HG03469 (cell line): ENCODE data around the gene SRRD.

Experiments used
- ATAC-seq: cut with Tn5 transposase; IDR thresholded peaks from one replicate; pipeline ENCODE4 v1.9.1; 2021; ENCODE audit warnings: mild to moderate bottlenecking, moderate library complexity, moderate number of reproducible peaks; ENCODE audit not compliant: unreplicated experiment

The SRRD gene

DNA sequence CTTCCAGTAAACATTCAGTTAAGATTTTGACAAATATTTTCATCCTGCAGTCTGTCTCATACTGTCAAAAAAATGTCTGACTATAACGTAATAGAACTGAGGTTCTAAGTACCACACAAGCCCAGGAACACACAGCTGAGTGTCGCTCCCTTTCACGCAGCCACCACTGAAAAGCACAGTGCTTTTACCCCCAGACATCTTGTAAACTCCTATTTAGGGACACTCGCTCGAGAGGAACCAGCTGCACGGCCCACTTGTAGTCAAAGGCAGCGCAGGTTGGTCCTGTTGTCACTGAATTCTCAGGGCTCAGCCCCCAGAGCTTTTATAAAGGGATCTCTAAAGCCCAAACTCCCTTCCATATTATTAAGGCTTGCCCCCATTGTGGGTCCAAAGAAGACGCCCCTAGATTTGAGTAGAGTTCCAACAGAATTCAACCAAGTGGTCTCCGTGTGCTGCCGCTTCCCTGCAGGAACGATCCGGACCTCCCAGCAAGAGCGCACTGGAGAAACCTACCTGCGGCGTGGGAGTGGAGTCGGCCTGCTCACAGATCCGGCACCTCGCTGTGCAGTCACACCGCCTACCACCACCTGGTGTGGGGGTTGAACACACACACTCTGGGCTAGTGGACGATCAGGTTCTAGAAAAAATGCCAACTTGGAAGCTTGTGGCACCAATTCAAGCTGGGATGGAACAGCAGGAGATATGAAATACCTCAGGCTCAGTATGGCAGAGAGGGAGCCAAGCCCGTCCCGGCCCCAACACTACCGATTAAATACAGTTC lies 31.3 kb upstream of the SRRD start:
- ATAC-seq, result no peak

DNA sequence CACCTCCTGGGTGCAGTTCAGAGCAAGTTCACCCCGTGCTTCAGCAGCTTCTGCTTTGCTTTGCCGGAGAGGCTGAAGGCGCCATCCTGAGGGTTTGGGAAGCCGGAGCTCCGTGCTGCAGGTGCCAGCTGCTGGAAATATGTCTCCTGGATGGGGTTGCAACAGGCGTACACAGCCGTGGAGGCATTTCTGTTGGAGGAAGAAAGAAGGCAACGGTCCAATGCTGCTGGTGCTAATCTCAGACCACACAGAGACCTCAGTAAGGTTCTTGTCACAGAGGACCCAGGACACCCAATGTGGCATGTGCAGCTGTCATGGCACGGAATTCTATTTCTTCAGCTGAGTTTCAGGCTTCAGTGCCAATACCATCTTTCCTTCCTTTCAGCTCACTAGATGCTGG lies 30.5 kb upstream of the SRRD start:
- no peak for ATAC-seq

DNA sequence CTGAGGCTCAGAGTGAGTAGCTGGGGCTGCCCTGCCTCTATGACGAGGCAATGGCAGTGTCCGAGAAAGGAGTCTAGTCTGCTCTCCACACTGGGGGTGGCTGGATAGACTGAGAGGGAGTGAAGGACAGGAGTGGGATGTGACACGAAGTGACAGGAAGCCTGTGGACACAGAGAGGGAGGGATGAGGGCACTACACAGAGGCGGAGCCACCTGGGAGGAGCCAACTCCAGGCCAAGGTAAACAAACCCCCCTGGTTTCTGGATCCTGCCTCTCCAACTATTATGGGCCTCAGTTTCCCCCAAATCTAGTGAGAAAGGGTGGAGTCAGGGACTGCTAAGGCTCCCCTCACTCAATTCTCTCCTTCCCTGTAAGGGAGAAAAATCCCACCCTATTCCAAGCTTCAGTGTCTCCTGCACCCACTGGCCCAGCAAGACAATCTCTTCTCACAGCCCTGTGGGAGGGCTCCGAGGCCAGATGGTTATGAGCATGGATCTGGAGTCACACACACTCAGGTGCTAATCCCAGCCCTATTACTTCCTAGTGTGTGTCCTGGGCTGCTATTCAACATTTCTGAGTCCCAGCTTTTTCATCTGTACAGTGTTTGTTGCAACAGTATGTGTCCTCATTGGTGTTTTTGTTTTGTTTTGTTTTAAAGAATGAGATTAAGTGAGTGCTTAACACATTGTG lies 29.7 kb upstream of the SRRD start:
- ATAC-seq, result no peak

DNA sequence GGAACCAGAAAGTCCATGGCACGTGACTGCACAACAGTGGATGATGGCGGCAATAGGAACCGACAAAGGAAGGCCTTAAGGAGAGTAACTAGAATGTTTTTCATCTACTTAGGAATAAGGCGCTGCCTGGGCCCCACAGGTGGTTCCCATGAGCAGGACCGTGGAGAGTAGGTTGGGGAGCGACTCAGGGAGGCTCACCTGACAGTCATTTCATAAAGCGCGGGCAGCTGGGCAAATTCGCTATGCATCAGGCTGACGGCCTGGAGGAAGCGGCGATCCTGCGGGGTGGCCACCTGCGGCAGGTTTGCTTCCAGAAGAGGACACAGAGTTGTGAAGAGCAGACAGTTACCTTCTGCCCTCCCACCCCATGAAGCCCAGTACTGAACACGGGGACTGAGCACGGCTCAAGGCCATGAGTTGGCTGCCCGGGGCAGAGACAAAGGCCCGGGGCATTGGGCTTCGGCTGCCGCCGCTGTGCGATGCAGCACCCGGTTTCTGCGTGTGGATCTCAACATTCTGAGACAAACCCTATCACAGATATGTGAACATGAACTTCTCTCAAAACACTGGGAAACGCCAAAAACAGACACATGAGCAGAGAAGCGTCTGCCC lies 25.9 kb upstream of the SRRD start:
- no peak for ATAC-seq

DNA sequence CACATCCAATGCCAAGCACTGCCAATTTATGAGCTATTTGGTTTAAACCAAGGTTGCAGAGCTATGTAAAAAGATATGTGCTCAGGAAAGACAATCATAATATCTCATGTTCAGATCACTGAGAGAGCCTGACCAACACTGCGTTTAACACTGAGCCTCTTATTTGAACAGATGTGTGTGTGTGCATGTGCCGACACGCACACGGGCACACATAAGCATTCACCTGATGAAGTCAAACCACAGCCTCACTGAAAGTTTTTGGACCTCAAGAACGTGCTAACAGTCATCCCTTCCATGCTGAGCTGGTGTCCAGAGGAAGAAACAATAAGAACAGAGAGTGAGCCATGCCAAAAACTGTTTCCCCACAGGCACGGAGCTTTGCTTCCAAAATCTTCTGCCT lies 23.5 kb upstream of the SRRD start:
- no peak for ATAC-seq

DNA sequence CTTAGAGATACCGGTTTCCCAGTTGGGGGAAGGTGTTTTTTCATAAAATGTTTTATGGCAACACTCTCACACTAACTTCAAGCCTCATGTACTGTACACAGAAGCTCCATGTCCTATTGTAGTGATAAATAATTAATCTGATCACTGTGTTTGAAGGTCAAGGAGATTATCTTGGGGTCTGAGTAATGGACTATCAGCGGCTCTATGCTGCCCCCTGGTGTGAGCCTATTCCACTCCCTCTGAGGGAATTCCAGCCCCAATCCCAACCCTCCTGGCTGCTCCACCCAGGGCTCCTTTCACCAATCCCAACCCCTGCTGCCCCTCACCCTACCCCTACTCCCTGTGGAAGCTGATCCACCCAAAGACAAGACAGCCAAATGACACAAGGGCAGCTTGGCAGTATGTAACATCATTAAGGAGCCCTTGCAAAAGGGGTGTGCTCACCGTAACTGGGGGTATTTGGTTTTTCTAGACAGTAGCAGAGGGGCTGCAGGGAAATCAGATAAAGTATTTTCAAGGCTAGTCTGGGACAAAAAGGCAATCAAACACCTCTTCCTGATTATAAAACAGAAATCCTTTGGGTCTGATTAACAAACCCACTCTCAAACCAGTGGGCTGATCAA lies 22.4 kb upstream of the SRRD start:
- no peak for ATAC-seq

DNA sequence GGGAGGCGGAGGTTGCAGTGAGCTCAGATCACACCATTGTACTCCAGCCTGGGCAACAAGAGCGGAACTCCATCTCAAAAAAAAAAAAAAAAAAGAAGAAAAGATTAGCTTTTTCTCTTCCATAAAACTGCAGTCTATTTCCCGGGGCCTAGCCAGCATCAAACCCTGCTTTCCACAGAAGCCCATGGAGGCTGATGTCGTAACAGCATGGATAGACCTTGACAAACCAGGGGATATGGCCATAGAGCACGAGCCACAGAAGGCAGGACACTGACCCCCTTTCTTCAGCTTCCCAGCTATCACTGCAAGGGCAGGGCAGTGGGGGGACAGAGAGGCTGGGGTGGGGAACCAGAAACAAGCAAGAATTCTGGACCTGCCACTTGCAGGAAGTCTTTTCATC lies 21.6 kb upstream of the SRRD start:
- ATAC-seq, result no peak

DNA sequence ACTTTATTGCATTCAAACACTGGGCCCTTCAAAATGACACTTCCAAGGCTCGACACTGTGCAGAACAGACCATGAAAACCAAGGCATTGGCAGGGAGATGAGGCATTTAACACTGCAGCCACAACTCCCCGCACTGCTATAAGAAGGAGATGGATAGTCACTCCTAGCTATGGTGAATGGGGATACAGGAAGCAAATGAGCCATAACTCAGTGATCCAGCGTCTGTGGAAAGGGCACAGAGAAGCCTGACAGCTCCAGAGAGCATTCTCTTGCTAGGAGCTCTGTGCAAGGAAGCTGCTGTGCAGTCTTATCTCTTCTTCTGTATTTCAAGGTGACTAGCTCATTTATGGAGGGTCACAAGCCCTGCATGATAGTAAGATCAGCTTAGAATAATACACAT lies 21.0 kb upstream of the SRRD start:
- ATAC-seq, result no peak

DNA sequence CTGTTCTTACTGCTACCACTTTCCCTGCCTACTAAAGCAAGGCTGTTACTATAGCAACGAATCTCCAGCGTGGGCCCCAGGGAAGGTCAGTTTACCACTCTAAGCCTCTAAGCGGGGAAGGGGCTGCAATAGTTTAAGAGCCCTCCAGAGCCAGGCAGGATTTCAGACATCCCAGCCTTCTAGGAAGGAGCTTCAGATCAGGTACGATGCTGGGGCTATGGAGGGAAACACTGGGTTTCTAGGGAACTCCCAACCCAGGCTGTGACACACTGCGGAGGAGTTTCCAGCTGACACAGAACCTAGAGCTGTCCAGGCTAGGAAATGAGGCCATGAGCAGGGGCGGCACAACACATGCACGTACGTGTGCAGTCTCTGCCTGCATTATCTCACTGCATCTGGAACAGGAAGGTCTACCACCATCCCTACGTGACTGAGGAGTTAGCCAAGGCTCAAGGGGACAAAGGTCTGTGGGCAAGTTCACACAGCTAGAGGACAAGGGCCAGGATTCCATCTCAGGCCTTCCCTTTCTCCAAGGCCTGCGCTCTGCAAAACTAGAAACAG lies 20.5 kb upstream of the SRRD start:
- ATAC-seq, result no peak

DNA sequence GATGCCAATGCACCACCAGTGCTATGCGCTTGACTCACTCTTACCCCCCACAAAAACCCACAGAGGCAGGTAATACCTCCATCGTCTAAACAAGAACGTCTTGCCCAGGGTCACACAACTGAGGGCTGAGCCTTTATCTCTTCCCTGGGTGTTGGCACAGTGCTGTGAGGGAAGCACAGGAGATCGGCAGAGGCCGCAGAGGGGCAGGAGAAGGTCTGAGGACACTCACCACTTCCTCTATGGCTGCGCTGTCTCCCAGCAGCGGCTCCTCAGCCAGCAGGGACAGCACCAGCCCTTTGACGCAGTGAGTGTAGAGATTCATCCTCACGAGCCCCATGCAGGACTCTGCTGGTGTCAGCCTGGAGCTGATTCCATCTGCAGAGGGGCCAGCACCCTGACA lies 20.0 kb upstream of the SRRD start:
- ATAC-seq, result no peak

DNA sequence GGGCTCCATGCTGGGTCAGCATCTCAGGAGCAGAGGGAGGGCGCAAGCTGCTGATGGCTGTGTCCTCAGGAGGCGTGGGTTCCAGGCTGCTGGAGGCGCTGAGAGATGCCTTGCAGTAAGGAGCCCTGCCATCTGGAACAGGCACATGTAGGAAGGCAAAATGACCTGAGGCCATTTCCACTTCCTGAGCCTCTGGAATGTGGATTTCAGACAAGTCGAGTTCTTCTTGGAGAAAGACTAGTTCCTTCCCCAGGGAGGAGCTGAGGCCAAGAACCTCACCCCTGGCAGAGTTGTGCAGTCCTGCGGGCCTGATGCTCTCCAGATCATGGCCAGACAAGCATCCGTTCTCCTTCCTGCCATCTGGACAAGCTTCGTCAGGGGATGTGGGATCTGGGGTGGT lies 19.4 kb upstream of the SRRD start:
- ATAC-seq, result no peak

DNA sequence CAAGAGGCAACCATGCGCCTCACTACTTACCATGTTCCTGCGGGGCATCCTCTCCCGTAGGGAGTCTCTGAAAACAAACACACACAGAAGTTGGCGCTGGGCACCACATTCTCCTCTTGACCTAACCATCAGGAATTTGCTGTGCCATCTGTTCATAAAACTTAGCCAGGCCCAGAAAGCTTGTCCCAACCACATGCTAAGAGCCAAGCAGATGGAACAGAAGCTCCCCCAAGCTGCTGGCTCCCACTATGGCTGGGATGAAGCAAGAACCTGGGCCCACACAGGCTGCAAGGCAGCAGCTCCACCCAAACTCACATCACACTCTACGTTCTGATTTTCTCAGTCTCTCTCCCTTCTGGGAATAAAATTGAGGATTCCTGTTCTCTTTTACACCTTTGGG lies 17.5 kb upstream of the SRRD start:
- no peak for ATAC-seq

DNA sequence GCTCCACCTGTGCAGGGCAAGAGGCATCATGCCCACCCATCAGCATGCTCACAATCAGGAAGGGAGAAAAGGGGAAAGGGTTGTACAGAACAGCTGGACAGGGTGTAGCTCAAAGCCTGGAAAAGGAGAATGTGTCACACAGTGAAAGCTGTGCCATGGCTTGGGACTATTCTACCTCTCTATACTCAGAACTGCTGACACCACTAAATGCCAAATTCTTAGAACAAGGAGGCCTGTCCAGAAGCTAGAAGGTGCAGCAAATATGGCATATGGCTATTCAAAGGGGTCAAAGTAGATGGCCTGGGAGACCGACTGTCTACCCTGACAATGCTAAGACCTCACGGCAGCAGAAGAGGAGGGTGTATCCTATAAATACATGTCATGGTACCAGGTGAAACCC lies 12.9 kb upstream of the SRRD start:
- ATAC-seq, result no peak

DNA sequence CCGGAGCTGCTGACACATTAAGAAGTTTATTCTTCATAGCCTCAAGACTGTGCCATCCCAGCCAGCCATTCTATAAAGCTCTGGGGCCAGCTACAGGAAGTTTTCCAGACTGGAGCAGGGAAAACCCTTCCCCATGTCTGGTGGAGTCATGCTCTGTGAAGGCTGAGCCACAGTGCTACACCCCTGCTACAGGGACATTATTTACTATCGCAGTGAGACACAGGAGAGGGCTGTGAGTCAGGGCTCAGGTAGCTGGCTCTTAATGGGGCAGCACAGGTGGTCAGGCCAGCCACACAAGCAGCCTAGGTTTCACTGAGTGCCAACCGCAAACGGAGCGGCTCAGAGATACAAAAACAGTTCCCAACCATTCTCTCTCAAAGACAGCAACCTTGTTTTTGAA lies 12.2 kb upstream of the SRRD start:
- ATAC-seq, result no peak

DNA sequence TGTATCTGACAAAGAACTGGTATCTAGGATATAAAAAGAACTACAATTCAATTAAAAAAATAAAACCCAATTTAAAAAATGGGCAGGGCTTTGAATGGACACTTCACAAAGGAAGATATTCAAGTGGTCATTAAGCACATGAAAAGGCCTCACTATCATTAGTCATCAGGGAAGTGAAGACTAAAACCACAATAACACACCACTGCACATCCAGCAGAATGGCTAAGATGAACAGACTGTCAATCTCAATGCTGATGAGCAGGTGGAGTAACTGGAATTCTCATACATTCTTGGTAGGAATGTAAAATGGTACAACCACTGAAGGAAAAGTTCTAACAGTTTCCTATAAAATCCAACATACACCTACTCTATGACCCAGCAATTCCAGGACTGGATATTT lies 9.0 kb upstream of the SRRD start:
- ATAC-seq, result no peak

DNA sequence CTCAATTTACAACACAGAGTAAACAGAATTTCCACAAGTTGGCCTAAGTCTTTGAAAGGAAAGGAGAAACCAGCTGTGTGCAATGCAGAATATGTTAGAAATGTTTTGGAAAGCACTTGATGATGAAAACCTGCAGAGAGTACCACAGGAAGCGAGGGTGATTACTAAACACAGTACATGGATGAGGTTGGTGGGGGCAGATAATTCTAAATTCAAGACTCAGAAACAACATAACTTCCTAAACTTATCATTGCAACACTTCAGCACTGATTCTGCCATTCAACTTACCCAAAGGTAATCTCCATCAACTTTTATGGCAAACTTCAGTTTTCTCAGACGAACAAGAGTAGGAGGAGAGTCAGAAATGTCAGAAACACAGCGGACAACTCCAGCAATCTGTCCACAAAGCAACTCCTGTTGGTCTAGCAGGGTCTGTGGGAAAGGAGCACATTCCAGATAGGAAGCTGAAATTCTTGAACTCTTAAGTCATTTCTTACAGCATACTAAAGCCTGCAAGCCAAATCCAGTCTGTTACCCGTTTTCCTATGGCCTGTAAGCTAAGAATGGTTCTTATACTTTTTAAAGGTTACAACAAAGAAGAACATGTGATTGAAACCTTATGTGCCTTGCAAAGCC lies 6.9 kb upstream of the SRRD start:
- ATAC-seq, result no peak

DNA sequence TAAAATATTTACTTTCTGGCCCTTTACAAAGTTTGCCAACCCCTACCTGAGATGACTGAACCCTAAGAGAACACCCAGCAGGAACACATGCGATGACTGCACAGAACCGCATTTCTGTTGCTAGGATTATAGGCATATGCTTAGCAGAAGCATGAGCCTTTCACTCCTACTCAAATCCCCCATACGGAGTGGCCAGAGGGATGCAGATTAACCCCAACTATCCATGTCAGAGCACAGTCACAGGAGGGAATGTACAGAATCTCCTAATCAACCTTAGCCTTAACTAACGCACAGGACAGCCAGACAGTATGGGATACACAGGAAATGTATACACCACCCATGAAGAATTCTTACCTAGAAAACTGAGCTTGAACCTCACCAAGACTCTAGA lies 6.3 kb upstream of the SRRD start:
- ATAC-seq, result no peak

DNA sequence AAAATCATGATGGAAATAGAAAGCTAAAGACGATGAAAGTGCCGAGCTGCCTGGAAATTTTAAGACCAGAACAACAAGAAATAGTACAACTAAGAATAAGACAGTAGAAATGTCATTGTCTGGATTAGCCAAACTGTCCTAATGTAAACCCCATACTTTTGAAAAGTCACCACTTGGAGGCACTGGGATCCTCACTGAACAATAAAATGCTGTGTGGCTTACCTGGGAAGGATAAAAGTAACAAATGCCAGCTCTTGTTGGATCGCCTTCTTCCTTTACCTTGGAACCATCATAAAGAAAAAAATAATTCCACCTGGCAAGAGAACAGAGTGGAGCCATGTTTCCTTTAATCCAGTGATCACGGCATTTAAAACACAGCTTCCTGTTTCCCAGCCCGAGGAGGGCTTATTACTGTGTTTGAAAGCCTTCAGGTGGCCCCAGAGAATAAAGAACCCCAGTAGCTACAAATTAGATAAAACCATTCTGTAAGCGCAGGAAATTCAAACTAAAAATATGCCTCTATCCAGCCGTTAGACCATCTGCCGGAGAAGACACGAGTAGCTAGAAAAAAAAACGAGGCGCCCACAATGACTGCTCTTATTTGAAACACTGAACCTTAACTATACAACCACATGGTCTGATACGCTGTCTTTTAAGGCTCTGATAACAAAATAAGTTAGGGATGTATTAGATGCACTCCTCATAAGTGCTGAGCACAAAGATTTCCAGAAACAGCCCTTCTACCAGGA lies 4.5 kb upstream of the SRRD start:
- ATAC-seq, result no peak

DNA sequence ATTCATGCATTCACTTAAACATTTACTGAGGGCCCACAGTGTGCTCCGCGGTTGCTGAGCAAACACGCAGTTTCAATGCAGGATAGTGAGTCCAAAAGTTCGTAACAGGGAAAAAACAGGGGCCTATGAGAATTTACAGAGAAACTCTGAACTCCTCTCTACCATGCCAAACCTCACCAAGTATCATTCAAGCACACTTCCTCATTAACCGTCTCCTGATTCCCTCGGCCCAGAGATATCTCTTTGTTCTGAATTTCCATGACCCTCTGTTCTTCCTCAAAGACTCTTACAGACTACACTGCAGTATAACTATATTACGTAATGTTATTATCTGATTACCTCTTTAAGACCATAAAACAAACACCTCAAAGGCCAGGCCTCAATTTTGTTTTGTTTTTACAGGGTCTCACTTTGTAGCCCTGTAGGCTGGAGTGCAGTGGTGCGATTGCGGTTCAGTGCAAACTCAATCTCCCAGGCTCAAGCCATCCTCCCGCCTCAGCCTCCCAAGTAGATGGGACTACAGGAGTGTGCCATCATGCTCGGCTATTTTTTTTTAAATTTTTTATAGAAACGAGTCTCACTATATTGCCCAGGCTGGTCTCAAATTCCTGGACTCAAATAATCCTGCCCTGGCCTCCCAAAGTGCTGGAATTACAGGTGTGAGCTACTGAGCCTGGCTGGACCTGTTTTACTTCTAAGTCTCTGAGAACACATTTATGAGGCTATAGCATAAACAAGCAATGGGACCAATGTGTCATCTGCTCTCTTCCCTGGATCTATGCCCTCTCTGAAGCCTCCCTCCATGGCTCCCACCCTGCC lies 3.7 kb upstream of the SRRD start:
- no peak for ATAC-seq

DNA sequence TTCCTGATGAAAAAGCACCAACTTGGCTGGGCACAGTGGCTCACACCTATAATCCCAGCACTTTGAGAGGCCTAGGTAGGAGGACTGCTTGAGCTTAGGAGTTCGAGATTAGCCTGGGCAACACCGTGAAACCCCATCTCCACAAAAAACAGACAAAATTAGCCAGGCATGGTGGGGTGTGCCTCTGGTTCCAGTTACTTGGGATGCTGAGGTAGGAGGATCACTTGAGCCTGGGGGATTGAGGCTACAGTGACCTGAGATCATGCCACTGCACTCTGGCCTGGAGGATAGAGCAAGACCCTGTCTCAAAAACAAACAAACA lies 3.1 kb upstream of the SRRD start:
- ATAC-seq, result no peak
